HG03521 (cell line): ENCODE data around the gene SDC1.
"Not testable (repeated sequence)": the region's sequence is repeated elsewhere in the genome, so short reads cannot be mapped to it uniquely, and the experiment has no call there.

ENCODE experiments used
- ATAC-seq: cut with Tn5 transposase; IDR thresholded peaks from one replicate; pipeline ENCODE4 v1.9.1; 2021; ENCODE audit warnings: mild to moderate bottlenecking, moderate library complexity; ENCODE audit not compliant: unreplicated experiment

SDC1 gene

GRCh38 chr2:20199633-20200270, 25.2 kb downstream of the SDC1 start:
- ATAC-seq: no peak

GRCh38 chr2:20198796-20199632, 25.9 kb downstream of the SDC1 start:
- ATAC-seq: no peak

DNA sequence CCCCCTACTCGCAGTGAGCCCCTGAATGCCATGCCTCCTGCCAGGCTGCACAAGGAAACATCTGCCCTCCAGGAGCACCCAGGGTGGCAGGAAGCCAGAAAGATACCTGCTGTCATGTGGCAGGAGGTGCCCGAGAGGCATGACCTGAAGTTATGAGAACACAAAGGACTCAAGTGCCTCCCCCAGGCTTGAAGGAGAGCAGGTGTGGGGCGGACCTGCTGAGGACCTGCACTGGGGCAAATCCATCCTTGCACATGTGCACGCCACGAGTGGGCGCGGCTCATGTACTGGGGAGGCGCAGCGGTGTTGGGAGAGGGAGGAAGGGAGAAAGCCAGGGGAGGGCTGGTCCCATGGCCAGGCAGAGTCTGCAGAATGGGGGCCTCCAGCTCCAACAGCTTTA, 26.9 kb downstream of the SDC1 start:
- ATAC-seq: no peak

- ATAC-seq: no peak
Observed at GRCh38 chr2:20197192-20197591, 27.7 kb downstream of the SDC1 start.

GRCh38 chr2:20196657-20197161, 28.2 kb downstream of the SDC1 start:
- no peak for ATAC-seq

DNA sequence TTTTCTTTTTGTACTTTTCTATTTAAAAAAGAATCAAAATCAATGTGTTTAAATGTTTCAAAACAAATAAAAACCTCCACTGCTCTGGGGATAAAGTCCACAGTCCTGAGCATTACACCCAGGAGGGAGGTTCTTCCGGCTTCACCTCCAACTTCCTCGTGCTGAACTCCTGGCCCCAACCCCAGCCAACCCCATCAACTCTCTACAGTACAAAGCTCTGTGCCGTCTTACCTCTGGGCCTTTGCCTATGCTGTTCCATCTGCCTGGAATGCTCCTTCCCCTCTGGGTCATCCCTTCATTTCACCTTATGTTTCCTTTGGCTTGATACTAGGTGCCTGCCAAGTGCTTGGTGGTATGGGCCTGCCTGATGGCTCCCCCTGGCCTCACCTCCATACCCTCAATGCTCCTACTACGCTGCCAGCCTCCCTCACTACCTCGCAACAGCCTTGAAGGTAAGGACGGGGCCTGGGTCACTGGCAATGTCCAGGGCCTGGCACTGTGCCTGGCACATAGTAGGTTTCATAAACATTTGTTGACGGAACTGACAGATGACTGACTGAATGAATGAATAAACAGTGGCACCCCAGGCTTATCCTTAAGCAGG, 28.8 kb downstream of the SDC1 start:
- ATAC-seq: no peak

GRCh38 chr2:20195431-20196033, 29.4 kb downstream of the SDC1 start:
- ATAC-seq: no peak

- not testable (repeated sequence) for ATAC-seq
Observed at GRCh38 chr2:20195016-20195411, 29.9 kb downstream of the SDC1 start.

DNA sequence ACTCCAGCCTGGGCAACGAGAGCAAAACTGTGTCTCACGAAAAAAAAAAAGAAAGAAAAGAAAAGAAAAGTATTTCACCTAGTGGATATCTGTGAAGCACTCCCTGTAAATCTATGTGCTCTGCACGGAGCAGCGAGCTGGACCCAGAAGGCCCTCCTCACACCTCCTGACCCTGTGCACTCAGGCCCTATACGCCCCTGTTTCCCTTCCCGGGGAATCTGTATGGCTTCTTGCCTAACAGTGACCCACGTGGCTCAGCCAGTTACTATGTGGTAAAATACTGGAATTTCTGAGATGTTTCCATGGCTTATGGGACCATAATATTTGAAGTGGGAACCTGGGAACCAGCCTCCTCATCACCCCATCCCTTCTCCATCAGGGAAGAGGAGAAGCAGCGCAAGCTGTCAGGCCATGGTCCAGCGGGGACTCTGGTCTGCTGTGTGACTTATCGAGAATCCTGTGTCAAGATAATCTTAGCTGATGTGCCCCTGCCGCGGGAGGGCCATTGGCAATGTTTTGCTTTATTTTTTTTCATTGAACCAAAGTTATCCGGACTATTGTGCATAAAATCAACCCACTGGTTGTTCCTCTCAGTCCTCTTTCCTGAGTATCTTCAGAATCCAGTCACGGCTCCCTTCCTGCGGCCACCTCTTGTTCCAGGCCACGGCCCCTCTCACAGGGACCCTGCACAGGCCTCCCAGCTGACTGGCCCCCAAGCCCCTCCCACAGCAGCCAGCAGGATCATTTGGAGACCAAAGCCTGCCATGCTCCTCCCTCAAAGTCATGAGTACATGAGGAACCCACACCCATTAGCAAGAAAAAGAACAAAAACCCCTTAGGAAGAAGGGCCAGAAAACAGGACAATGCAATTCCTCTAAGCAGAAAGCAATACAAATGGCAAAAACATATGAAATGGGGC, 30.6 kb downstream of the SDC1 start:
- no peak for ATAC-seq

DNA sequence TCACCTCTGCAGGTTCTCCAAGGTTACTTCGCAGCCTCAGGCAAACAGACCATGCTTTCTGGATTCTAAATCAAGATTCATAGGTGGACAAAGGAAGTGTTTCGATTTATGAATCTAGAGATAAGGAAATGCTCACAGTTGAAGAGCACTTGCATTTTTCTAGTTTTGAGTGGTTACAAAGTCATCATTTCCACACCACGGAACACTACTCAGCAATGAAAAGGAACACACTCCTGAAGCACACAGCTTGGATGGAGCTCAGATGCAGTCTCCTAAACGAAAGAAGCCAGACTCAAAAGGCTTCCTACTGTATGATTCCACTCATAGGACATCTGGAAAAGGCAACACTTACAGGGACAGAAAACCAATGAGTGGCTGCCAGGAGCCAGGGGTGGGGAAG, 31.7 kb downstream of the SDC1 start:
- ATAC-seq: no peak

DNA sequence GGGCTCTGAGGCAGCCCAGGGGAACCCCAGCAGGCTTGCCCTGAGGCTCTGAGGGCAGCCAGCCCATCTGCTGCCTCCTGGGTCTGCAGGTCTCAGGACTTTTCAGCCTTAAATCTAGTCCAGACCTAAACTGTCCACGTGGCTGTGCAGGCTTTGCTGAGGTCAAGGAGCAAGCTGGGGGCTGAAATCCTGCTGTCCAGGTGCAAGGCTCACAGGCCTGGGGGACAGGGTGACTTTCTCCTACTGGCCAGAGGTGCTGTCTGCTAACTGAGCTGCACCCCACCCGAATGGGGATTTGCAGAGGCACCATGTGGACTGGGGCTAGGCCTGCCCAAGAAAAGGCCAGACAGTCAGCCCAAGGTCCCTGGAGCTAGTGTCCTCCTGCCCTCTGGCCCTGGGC, 32.1 kb downstream of the SDC1 start:
- ATAC-seq: no peak

DNA sequence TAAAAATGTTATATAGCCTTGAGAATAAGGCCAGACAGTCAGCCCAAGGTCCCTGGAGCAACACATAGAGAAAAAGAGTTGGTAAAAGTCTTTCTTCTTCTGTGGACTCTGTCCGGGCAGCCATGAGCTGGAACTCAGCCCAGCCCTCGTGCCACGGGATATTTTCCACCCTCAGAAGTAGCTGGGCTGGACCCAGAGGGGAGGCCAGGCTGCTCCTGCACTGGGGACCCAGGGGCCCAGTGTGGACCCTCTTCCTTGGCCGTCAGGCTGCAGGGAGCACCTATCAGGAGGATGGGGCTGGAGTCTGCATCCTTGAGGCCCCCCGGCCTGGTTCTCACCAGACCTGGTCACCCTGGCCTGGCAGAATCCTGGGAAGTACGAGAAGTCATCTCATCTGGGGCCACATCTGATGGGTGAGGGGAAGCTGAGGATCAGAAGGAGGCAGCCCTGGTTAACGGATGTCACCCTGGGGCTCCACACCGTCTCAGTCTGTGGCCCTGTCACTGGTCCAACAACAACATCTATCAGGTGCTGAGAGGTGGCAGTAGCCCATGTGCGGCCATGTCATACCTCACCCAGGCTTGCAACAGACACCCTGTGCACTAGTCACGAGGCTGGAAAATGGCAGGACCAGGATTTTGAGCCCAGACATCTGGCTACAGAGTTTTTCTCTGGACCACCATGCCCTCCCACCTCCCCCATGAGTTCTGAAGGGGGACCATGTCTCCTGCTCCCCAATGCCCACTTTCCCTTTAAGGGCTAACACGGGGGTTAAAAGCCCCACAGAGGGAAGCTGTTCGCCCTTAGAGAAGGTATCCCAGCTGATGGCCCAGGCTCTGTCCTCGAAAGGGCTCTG, 33.0 kb downstream of the SDC1 start:
- no peak for ATAC-seq

DNA sequence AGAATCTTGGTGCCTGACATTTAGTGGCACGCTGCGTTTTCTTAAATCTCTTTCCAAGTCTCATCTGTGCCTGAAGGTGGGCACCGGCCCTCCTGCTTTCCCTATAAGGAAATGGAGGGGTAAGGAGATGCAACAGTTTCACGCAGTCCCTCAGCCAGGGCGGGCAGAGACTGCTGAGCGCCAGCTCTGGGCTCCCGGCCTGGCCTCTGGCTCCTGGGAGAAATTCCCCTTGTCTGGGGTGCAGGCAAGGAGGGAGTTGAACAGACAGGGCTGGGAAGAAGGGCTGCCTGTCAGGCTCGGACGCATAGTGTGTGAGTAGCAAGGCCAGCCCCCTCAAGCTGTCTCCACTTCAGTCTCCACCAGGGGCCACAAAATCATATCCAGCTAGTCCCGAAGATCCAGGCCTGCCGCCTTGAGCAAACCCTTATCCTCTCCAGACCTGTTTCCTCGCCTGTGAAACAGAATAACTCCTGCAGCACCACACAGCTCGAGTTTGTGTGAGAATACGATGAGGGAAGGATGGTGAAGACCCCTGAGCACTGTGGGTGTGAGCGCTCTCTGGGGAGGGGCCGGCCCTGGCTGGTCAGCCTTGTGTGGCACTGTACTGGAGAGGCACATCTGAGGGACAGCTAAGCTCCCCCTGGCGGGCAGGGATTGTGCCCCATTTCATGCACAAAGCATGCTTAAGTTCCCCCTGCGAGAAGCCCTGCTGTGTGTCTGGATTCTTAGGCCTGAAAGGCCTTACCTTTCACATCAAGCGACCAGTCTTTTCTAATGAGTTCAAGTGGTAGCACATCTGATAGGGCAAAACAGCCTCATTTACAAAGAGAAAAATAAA, 33.8 kb downstream of the SDC1 start:
- no peak for ATAC-seq

- no peak for ATAC-seq
Observed at GRCh38 chr2:20190170-20190569, 34.8 kb downstream of the SDC1 start.

DNA sequence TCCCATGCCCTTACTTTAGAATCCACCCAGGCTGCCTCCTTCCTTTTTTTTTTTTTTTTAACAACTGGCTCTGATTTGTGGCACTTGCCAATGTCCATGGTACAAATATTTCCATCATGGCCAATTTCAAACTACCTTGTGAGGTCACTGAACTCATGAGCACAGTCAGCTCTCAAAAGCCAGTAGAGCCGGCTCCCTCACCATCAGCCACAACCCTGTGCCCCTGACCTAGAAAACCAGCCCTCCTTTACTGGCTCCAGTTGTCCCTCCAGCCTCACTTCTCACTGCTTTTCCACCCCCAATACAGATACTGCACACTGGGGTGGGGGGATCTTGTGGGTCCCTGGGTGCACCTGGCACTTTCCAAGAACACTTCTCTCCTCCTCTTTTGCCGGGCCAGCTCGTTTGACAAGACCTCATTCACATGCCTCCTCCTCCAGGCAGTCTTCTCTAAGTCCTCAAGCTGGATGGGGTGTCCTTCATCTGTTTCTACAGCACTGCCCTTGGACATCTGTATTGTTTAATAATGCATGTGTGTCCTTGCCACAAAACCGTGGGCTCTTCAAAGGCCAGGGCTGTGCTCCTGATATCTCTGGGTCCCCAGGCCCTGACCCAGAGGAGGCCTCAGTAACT, 35.5 kb downstream of the SDC1 start:
- ATAC-seq: no peak

DNA sequence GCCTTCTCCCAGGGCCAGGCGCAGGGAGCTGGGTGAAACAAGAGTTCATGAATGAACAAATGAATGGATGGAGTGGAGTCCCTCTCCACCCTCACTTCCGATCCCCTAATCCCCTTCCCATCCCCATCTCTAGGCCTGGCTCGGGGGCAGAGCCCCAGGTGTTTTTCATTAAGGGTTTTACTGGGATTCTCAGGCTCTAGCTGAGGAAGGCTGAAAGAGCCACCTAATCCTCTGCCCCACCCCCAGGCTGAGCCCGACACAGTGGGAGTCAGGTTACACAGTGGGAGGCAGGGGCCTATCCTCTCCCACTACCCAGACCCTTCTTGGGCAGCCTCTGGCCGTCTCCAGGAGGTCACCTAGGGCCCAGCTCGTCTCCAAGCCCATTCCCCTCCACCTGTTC, 36.1 kb downstream of the SDC1 start:
- no peak for ATAC-seq

DNA sequence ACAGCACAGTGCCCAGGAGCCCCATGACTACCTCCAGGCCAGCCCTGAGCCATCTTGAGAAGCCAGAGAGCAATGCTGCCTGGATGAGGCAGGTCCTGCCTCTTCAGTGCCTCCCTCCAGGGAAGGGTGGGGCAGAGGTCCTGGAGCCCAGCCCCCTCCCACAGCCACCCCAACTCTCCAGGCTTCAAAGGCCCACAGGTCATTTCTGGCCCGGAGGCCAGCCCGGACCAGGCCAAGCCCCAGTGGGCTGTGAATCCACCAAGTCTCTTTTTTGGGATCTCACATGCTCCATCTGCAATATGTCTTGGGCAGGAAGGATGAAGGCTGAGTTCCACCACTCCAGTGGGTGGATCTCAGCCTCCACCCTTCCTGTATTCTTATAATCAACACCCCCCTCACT, 36.7 kb downstream of the SDC1 start:
- ATAC-seq: no peak

GRCh38 chr2:20187331-20187730, 37.6 kb downstream of the SDC1 start:
- no peak for ATAC-seq
